GM23338 (cell line): Measurements from ENCODE around the gene WFS1.

Experiments
- EZH2 ChIP-seq: fragments of 200-600 bp; sonication (generic); IDR thresholded peaks from one replicate; pipeline ENCODE4 v1.8.0; 2017; ENCODE audit warnings: antibody characterized with exemption, mild to moderate bottlenecking, low read depth; ENCODE audit not compliant: unreplicated experiment
- POLR2AphosphoS5 ChIP-seq: IDR thresholded peaks from 2 replicates; pipeline ENCODE4 v1.6.1; 2016; ENCODE audit warnings: antibody characterized with exemption, low read depth
- ZNF114 ChIP-seq: fragments of 250-450 bp; sonication (Bioruptor Pico); IDR thresholded peaks from 2 replicates; pipeline ENCODE4 v1.5.0; 2020; ENCODE audit warnings: mild to moderate bottlenecking, moderate library complexity
- TF ChIP-seq, protein P1 (sequence below): IDR thresholded peaks from 2 replicates; pipeline ENCODE4 v1.6.1; 2016; ENCODE audit warnings: antibody characterized with exemption
- TF ChIP-seq, protein P2 (sequence below), 2 experiments: fragments of 200-600 bp in 1 of 2; sonication (generic) in 1 of 2; conservative IDR thresholded peaks; 2 replicates each; pipeline versions ENCODE4 v1.5.1 to v1.6.1; 2016 to 2017; ENCODE audit warnings: antibody characterized with exemption in 2 of 2, low read depth in 2 of 2, mild to moderate bottlenecking in 2 of 2, moderate library complexity in 1 of 2
- TF ChIP-seq, protein P3 (sequence below): IDR thresholded peaks from one replicate; pipeline ENCODE4 v1.6.1; 2018; ENCODE audit warnings: antibody characterized with exemption; ENCODE audit not compliant: unreplicated experiment

DNA sequence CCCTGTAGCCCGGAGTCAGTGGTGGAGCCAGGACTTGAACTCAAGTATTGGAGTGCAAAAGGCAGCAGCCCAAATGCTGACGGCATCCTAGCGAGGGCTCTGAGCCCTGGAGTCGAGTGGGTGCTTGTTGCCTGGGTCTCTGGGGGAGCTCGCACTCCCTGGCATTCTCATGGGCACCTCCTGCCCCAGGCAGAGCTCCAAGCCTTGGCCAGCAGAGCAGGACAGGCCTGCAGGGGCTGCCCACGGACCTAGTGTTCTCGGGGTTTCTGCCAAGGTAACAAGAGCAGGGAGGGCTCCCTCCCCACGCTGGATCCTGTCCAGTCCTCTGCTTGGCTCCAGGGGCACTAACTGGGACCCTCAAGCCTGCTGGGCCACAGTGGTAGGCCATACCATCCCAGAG lies 17.6 kb upstream of the WFS1 start:
- TF ChIP-seq, protein P1, sequence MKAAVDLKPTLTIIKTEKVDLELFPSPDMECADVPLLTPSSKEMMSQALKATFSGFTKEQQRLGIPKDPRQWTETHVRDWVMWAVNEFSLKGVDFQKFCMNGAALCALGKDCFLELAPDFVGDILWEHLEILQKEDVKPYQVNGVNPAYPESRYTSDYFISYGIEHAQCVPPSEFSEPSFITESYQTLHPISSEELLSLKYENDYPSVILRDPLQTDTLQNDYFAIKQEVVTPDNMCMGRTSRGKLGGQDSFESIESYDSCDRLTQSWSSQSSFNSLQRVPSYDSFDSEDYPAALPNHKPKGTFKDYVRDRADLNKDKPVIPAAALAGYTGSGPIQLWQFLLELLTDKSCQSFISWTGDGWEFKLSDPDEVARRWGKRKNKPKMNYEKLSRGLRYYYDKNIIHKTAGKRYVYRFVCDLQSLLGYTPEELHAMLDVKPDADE = no peak
- TF ChIP-seq, protein P2, sequence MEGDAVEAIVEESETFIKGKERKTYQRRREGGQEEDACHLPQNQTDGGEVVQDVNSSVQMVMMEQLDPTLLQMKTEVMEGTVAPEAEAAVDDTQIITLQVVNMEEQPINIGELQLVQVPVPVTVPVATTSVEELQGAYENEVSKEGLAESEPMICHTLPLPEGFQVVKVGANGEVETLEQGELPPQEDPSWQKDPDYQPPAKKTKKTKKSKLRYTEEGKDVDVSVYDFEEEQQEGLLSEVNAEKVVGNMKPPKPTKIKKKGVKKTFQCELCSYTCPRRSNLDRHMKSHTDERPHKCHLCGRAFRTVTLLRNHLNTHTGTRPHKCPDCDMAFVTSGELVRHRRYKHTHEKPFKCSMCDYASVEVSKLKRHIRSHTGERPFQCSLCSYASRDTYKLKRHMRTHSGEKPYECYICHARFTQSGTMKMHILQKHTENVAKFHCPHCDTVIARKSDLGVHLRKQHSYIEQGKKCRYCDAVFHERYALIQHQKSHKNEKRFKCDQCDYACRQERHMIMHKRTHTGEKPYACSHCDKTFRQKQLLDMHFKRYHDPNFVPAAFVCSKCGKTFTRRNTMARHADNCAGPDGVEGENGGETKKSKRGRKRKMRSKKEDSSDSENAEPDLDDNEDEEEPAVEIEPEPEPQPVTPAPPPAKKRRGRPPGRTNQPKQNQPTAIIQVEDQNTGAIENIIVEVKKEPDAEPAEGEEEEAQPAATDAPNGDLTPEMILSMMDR (conservative IDR thresholded peaks at IDR 0.05; ENCODE audit: low read depth in 2 of 2) = no peak
- TF ChIP-seq EZH2 (no peak), ZNF114 (CRISPR knock-in tag) (no peak), POLR2AphosphoS5 (no peak)
- TF ChIP-seq, protein P3, sequence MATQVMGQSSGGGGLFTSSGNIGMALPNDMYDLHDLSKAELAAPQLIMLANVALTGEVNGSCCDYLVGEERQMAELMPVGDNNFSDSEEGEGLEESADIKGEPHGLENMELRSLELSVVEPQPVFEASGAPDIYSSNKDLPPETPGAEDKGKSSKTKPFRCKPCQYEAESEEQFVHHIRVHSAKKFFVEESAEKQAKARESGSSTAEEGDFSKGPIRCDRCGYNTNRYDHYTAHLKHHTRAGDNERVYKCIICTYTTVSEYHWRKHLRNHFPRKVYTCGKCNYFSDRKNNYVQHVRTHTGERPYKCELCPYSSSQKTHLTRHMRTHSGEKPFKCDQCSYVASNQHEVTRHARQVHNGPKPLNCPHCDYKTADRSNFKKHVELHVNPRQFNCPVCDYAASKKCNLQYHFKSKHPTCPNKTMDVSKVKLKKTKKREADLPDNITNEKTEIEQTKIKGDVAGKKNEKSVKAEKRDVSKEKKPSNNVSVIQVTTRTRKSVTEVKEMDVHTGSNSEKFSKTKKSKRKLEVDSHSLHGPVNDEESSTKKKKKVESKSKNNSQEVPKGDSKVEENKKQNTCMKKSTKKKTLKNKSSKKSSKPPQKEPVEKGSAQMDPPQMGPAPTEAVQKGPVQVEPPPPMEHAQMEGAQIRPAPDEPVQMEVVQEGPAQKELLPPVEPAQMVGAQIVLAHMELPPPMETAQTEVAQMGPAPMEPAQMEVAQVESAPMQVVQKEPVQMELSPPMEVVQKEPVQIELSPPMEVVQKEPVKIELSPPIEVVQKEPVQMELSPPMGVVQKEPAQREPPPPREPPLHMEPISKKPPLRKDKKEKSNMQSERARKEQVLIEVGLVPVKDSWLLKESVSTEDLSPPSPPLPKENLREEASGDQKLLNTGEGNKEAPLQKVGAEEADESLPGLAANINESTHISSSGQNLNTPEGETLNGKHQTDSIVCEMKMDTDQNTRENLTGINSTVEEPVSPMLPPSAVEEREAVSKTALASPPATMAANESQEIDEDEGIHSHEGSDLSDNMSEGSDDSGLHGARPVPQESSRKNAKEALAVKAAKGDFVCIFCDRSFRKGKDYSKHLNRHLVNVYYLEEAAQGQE = no peak
